Dermis blood vessel endothelial cell (primary cell): Measurements from ENCODE around the gene CDK4. TPM values are rescaled to one million over a fixed set of nuclear protein-coding genes. Genes with fewer than 3 reads are reported as not detected.

Experiments
- total RNA-seq: library from RNA; depleted of rRNA; stranded (reverse); fragments of >200 nt; gene quantifications from 2 replicates; pipeline ENCODE4 v1.2.3, GENCODE V29; 2014

Gene CDK4
- total RNA-seq, 1 donor from 2014 or later: 147 TPM

Other genes with a start within 250 kb of the CDK4 start
- gene DDIT3, start 231.8 kb downstream of the CDK4 start, total RNA-seq: 7.5 and 11.4 TPM in 2 replicates
- gene MBD6, start 229.5 kb downstream of the CDK4 start, total RNA-seq: 12.8 and 17.0 TPM in 2 replicates
- gene DCTN2, start 205.1 kb downstream of the CDK4 start, total RNA-seq: 109 and 113 TPM in 2 replicates
- gene KIF5A, start 202.3 kb downstream of the CDK4 start, total RNA-seq: 0.09 and 0.17 TPM in 2 replicates
- gene PIP4K2C, start 161.1 kb downstream of the CDK4 start, total RNA-seq: 10.2 and 15.4 TPM in 2 replicates
- 1.9 and 2.4 TPM in 2 replicates for gene DTX3, start 147.5 kb downstream of the CDK4 start, total RNA-seq
- 0.68 and 0.74 TPM in 2 replicates for gene ARHGEF25, start 140.9 kb downstream of the CDK4 start, total RNA-seq
- 0.14 TPM in 1 of 2 replicates, not detected in the other for gene B4GALNT1, start 119.1 kb downstream of the CDK4 start, total RNA-seq
- 284 and 481 TPM in 2 replicates for gene OS9, start 58.2 kb downstream of the CDK4 start, total RNA-seq
- under 0.01 and 0.19 TPM in 2 replicates for gene AGAP2, start 13.6 kb downstream of the CDK4 start, total RNA-seq
- 29.7 and 72.0 TPM in 2 replicates for gene TSPAN31, start 7.3 kb downstream of the CDK4 start, total RNA-seq
- gene MARCHF9, start 2.8 kb upstream of the CDK4 start, total RNA-seq: 3.4 and 4.1 TPM in 2 replicates
- gene CYP27B1, start 14.8 kb upstream of the CDK4 start, total RNA-seq: 0.17 and 0.47 TPM in 2 replicates
- 3.6 and 3.7 TPM in 2 replicates for gene METTL1, start 19.8 kb upstream of the CDK4 start, total RNA-seq
- gene EEF1AKMT3, start 20.3 kb upstream of the CDK4 start, total RNA-seq: 3.3 and 4.3 TPM in 2 replicates
- gene TSFM, start 30.5 kb upstream of the CDK4 start, total RNA-seq: 23.0 and 27.5 TPM in 2 replicates
- 2.7 and 4.4 TPM in 2 replicates for gene AVIL, start 66.4 kb upstream of the CDK4 start, total RNA-seq
- 85.4 and 140 TPM in 2 replicates for gene CTDSP2, start 94.4 kb upstream of the CDK4 start, total RNA-seq
- 12.7 and 25.5 TPM in 2 replicates for gene ATP23, start 189.3 kb upstream of the CDK4 start, total RNA-seq